GM19240 (cell line): ENCODE measurements around the gene PALD1.

Experiments used
- DNase-seq: peaks from one replicate; pipeline ENCODE4 v3.0.0; 2011; ENCODE audit warnings: low spot score; ENCODE audit not compliant: insufficient read length

PALD1 gene

DNA sequence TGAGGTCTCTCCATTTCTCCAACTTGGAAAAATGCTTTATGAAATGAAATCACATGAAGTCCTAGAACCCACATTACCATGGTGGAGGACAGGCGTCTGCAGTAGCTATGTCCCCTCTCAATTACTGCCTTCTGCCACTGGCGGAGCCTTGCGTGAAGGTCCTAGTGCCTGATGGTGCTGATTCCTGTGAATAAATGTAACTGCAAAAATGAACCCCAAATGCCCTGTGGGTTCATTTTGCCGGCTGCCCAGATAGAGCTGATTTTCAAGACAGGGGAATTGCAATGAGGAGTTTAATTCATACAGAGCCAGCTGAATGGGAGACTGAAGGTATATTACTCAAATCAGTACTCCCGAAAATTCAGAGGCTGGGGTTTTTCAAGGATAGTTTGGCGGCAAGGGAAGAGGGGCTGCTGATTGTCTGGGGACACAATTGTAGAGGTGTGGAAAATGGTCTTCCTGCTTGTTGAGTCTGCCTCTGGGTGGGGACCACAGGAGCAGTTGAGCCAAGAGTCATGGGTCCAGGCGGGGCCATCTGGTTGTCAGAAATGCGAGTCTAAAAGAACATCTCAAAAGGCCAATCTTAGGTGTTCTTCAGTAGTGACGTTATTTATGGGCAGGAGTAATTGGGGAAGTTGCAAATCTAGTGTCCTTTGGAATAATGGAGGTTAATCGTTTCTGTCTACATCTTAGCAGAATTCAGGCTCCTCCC lies 110.4 kb downstream of the PALD1 start:
- no peak for DNase-seq

DNA sequence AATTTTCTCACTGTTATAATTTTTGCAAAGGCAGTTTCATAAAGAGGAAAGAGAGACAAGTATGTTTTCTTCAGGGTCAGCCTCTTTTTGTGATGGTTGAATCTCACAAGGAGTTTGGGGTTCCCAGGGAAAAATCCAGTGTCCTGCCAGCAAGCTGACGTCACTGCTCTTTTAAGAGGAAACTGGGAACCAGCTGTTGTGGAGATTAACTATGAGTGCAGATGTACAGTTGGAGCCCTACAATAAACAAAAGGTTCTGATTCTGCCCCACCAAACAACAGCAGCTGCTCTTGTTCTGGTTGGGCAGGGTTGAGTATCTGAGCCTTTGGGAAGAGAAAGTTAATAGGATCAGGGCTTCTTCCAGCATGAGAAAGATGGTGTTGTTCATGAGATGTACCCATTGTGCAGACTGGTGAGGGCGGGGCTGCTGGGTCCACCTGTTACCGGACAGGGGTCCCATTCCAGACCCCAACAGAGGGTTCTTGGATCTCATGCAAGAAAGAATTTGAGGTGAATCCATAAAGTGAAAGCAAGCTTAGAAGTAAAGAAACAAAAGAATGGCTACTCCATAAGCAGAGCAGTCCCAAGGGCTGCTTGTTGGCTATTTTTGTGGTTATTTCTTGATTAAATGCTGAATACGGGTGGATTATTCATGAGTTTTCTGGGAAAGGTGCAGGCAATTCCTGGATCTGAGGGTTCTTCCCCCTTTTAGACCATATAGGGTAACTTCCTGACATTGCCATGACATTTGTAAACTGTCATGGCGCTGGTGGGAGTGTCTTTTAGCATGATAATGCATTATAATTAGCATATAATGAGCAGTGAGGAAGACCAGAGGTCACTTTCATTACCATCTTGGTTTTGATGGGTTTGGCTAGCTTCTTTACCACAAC lies 111.4 kb downstream of the PALD1 start:
- DNase-seq = no peak

DNA sequence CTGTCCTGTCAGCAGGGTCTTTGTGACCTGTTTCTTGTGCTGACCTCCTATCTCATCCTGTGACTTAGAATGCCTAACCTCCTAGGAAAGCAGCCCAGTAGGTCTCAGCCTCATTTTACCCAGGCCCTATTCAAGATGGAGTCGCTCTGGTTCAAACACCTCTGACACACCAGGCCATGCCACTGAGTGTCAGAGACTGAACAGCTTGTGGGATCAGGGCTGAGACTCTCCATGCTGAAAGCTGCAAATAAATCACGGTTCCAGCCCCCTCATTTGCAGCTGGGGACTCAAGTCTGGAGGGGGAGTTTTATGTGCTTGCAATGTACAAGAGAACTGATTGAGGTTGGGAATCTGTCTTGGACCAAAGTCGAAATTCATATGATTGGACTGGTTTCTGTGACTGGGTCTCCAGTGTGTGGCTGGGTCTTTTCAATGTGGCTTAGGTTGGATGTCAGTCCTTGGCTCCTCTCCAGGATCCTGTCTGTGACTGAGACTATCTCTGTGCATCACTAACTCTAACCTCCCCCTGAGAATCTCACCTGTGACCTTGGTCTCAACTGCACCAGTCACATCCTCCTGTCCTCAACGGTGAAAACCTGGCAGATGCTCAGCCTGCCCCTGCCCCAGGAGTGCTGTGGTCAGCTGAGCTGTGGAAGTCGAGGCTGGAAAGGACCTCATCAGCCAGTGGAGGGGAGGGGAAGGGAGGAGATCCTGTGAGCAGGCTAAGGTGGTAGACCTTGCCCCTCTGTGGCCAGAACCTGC lies 112.3 kb downstream of the PALD1 start:
- no peak for DNase-seq

DNA sequence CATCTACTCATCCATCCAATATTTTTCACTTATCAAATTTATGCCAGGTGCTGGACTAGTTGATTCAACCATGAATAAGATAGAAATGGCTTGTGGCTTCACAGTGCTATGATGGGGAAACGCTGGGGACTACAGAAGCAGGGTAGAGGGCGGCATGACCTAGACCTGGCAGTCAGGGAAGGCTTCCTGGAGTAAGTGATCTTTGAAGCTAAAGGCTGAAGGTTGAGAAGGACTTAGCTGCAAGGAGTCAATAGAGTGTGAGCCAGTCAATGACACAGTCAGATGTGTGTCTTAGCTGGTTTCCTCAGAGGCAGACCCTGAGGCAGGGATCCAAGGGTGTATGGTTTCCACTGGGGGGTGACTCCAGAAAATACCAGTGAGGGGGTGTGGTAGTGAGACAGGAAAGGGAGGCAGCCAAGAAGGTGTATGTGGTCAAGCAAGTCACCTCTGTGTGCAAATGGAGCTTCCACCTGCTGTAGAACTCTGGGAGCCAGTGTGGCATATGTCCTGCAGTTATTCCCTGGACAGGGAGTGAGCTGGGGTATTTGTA lies 113.7 kb downstream of the PALD1 start:
- no peak for DNase-seq

DNA sequence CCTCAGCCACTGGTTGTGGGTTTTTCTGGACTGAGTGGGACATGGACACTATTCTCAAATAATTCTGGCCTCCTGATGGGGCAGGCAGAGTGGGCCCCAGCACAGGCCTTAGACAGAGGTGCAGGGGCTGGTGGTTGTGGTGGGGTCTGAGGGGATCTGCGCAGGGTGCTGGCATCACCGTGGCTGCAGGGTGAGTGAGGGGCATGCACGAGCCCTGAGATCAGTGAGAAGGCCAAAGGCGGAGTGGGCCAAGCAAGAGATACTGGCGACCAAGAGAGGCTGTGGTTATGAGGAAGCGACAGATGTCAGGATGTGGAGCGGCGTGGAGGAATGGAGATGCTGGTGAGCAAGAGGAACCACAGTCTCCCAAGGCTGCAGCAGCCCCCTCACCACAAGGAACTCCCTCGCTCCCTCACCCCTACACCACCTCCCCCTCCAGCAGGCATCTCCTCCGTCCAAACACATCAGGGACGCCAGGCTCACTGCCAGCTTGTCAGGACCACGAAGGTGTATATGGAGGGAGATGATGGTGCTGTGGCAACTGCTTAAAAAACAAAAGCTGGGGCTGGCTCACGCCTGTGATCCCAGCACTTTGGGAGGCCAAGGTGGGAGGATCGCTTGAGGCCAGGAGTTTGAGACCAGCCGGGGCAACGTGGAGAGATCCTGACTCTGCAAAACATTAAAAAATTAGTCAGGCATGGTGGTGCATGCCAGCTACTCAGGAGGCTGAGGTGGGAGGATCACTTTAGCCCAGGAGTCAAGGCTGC lies 114.4 kb downstream of the PALD1 start:
- DNase-seq = no peak

DNA sequence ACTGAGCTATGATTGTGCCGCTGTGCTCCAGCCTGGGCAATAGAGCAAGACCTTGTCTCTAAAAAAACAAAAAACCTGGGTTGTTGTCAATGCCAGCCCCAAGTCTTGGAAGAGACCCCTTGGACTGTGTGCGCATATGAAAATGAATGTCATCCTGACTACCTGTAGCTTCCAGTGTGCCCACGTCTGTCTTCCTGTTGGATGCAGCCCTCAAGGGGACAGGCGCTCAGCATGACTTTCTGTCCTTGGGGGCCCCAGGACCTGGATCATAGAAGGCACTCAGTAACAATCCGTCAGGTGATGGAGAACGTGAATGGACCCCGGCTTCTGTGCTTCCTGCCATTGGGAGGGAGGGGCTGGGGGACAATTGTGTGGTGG lies 114.9 kb downstream of the PALD1 start:
- no peak for DNase-seq

DNA sequence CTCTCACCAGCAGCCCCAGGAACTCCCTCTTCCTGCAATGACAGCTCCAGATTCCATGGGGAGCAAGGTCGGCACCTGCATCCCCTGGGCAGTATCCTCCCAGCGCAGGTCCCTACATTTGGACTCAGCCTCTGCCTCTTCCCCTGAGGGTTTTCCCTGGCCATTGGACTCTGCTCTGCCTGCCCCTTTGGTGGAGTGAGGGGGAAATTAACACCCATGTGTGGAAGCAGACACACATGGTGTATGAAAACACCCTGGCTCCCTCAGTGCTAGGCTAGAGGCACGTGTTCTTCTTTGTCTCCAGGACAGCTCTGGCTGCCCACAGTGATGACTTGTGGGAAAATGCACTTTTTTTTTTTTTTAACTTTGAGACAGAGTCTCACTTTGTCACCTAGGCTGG lies 115.6 kb downstream of the PALD1 start:
- DNase-seq = no peak

DNA sequence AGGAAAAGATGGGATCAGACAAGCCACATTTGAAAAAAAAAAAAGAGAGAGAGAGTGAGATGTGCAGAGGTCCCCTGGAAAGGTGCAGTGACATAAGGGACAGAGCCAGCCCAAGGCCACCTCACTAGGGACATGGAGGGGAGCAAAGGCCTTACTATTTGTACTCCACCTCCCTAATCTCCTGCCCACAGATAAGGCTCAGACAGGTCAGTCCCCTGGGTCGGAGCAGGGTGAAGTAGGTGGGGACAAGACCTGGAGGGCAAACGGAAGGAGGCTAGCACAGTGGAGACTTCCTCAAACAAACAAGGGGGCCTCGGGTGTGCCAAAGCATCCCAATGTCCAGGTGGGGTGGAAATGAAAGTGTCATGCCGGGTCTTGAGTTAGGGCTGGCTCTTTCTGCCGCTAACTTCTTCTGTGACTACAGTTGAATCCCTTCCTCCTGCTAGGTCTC lies 117.0 kb downstream of the PALD1 start:
- DNase-seq = no peak

DNA sequence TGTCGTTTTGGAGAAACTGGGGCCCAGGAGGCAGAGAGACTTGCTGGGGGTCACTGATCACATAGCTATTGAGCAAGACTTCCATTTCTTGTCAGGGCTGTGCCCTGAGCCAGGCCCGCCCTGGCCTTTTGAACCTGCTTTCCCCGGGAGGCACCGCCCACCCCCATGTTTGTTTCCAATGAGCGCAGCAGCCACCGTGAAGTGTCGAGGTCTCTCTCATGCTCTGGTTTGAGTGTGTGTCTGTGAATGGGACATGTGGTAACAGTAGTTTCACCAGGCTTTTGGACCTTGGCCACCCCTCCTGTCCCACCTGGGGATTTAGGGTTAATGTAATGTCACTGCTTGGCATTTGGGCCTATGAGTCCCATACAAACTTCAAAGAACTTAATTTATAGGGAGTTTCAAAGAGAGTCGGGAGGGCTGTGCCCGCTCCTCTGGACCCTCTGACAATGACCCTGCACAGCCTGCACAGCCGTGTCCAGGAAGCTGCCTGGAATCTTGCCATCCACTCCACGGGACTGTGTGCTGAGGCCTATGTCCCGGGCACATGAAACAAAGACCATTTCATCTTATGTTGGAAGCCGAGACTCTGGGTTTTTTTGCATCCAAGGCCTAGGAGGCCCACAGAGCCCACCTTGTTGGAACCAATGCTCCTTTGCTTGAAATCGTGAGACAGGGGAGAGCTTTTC lies 117.7 kb downstream of the PALD1 start:
- DNase-seq = no peak

DNA sequence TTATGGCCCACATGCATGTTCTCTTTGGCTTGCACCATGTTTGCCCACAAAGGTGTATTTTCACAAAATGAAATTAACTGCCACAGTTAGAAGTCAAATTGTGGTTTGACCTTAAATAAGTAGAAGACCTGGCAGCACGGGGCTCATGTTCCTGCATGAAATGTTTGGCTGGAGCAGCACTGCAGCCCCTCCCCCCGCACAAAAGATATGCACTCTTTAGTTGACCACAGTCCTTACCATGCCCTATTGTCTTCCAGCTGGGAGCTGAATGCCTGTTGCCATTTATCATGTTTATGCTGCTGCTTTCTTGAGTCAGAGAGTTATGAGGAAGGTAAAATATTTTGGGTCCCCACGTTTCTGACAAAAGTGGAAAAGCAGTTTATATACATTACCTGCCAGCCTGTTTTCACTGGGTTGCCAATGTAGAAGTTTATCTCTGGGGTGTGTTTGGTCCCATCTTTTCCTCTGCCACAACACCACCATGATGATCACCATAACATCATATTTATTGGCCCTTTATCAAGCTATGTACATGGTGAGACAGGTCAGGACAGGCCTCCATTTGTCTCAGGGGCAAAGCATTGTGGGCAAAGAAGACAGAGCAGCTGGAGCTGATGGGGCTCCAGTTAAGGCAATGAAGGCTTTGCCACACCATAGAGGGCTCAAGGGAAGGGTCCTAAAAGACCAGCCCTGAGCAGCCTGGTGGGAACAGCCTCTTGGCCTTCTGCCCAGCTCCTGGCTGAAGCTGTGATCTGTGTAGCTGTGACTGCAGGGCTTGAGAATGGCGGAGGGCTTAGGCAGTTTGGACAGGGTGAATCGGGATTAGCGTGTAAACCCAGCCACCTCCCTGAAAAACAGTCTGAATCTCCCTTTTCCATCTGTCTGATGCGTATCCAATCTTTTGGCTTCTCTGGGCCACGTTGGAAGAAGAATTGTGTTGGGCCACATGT lies 118.6 kb downstream of the PALD1 start:
- DNase-seq = no peak

DNA sequence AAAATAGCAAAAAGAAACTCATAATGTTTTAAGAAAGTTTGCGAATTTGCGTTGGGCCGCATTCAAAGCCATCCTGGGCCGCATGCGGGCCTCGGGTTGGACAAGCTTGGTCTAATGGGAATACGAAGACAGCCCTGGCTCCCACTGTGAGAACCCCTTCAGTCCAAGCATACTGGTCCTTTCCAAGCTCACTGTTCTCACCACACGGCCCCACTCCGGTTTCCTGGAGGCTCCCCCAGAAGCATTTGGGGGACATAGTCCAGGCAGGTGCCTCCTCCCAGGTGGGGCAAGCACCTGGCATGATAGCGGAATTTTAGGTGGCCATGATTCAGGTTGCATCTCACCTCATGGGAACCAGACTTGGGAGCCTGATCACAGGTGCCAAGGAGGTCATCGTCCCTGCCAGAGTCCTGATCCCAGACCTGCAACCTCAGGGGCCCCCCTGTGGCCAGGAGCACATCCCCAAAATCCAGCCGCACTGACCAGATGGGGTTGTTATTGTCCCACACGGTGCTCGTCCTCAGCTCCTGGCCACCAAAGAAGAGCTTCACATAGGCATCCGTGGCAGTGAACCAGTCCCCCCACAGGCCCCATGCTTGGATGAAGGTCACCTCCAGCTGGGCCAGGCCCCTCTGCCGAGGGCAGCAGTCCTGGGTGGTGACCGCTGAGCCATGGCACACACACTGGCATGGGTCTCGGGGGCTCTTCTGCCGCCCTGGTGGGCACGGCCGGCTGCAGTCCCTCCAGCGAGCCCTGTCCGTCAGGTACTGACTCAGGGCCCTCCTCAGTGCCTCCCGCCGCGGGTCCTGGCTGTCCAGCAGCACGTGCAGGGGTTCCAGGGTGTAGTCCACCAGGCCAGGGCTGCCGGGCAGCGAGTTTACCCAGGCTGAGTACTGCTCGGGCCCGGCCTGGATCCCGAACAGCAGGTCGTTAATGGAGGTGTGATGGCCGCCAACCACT lies 119.6 kb downstream of the PALD1 start:
- no peak for DNase-seq

DNA sequence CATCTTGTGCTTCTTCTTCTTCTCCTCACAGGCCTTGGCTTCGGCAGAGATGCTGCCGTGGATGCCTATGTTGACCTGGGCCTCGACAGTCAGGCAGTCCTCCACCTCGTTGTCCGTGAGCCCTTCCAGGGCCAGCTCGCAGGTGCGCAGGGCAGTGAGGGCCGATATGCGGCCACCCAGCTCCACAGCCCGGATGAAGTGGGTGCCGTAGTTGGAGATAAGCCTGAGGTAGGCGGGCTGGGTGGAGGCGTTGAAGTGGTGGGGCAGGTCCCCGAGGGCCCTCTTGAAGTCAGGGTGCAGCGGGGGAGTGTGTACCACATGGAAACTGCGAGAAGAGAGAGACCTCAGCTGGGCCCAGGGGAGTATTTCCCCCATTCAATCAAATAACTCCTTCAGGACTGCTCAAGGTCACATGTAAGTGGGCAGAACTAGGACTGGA lies 120.3 kb downstream of the PALD1 start:
- no peak for DNase-seq

DNA sequence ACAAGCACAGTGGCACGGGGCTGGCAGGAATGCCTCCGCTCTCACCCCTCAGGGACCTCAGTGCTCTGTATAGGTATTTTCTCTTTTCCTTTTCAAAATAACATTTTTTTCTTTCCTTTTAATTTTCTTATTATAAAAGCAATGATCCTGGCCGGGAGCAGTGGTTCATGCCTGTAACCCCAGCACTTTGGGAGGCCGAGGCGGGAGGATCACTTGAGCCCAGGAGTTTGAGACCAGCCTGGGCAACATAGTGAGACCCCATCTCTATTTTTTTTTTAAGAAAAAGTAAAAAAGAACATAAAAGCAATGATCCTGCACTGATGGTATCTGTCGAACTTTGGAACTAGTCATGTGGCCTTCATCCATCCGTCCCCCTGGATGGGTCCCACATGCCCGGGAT lies 120.8 kb downstream of the PALD1 start:
- no peak for DNase-seq

DNA sequence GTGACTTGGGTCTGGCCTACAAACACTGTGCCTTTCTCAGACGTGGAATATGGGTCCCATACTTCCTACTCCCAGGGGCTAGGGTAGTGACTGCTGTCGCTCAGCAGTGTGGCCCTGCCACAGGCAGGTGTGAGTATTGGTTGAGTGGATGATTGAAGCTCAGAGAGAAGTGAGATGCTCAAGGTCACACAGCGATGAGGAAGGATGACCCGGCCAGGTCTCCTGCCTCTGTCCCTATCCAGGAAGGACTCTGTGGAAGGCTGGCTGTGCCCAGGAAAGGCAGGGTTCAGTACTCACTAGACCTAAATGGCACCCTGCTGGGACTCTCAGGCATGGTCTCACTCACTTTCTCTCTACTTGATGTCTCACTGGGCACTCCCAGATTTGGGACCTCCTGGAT lies 121.2 kb downstream of the PALD1 start:
- no peak for DNase-seq

DNA sequence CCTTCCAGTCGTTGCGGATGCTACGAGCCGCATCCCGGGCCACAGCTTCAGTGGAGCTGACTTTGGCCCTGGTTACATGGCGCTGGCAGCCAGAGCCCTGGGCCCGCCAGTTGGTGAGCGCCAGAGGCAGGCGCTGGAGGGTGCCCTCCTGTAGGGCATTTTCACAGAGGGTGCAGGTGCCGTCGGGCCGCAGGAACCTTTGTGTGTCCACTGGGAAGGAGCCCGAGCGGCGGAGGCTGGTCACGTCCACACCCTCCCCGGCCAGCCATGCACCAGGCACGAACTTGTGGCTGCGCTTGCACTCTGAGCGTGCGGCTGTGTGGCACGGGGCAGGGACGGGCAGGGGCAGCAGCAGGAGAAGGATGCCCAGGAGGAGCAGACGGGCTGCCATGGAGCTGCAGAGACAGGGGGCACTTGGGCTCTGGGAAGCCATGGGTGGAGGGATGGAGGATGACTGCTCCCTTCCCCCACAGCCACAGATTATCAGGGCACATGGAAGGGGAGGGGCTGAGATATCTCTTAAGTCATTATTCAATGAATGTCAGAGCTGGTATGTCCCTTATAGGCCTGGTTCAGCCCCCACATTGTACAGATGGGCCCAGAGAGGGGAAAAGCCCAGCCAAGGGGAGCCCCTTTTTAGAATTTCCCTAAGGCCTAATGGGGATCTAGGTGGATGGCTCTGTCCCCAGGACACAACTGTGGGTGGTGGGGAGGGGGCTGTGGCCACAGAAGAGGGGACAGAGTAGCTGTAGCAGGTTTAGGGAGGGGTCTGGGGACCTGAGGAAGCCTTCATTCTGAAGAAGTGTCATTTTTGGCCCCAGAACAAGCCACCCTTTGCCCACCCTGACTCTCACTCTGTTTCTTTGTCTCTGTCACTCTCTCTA lies 122.2 kb downstream of the PALD1 start:
- DNase-seq = no peak

DNA sequence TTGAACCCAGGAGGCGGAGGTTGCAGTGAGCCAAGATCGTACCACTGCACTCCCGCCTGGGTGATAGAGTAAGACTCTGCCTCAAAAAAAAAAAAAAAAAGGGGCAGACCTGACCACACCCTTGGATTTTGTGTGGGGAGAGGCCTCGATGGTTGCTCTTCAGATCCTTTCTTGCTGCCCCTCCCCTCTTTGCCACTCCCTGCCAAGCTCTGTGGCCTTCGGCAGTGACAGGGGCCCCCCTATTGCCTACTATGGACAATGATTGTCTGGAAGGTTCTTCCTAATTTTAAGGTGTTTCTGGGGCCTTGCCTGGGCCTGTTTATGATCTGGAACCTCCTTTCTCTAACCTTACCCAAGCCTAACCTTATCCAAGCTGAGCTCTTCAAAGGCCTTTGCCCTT lies 123.2 kb downstream of the PALD1 start:
- no peak for DNase-seq
